DOHH2 (cell line): Measurements from ENCODE around the gene FXYD7.

ENCODE experiments used
- H3F3A ChIP-seq: fragments of 200-600 bp; sonication (generic), shearing (Covaris generic); 2 replicates; pipeline ENCODE4 v1.6.0; 2016; ENCODE audit warnings: antibody characterized with exemption, mild to moderate bottlenecking; ENCODE audit not compliant: control insufficient read depth, insufficient read depth
- H3K27ac ChIP-seq: fragments of 200-600 bp; sonication (generic); 2 replicates; pipeline ENCODE4 v1.5.1; 2014; ENCODE audit warnings: low read depth, mild to moderate bottlenecking, low read length, moderate library complexity
- H3K27me3 ChIP-seq: fragments of 200-600 bp; sonication (generic); 2 replicates; pipeline ENCODE4 v1.6.1; 2014; ENCODE audit warnings: mild to moderate bottlenecking, low read length, mixed read lengths; ENCODE audit not compliant: control insufficient read depth
- H3K36me3 ChIP-seq: fragments of 200-600 bp; sonication (generic); 2 replicates; pipeline ENCODE4 v1.6.1; 2014; ENCODE audit warnings: mild to moderate bottlenecking, low read length, moderate library complexity, mixed read lengths; ENCODE audit not compliant: control insufficient read depth
- H3K4me1 ChIP-seq: fragments of 200-600 bp; sonication (generic); 2 replicates; pipeline ENCODE4 v1.6.1; 2014; ENCODE audit warnings: mild to moderate bottlenecking, low read length, mixed read lengths; ENCODE audit not compliant: control insufficient read depth
- H3K4me2 ChIP-seq: fragments of 200-600 bp; sonication (generic); 2 replicates; pipeline ENCODE4 v1.6.0; 2014; ENCODE audit warnings: mild to moderate bottlenecking, low read length, moderate library complexity
- H3K4me3 ChIP-seq: fragments of 200-600 bp; sonication (generic); 2 replicates; pipeline ENCODE4 v1.5.1; 2014; ENCODE audit warnings: mild to moderate bottlenecking, low read length, mixed read lengths
- H3K79me2 ChIP-seq: fragments of 200-600 bp; sonication (generic); 2 replicates; pipeline ENCODE4 v1.6.1; 2014; ENCODE audit warnings: mild to moderate bottlenecking, low read length, mixed read lengths; ENCODE audit not compliant: control insufficient read depth
- H3K9me2 ChIP-seq: fragments of 200-600 bp; sonication (generic); replicated peaks from 2 replicates; pipeline ENCODE4 v1.6.1; 2014; ENCODE audit warnings: mild to moderate bottlenecking, low read length, mixed read lengths; ENCODE audit not compliant: control insufficient read depth
- H3K9me3 ChIP-seq: fragments of 200-600 bp; sonication (generic); 2 replicates; pipeline ENCODE4 v1.6.1; 2014; ENCODE audit warnings: antibody characterized with exemption, low read length, mixed read lengths; ENCODE audit not compliant: control insufficient read depth, insufficient read depth
- H4K20me1 ChIP-seq: fragments of 200-600 bp; sonication (generic); 2 replicates; pipeline ENCODE4 v1.6.0; 2014; ENCODE audit warnings: low read depth, mild to moderate bottlenecking, antibody characterized with exemption, low read length, moderate library complexity; ENCODE audit not compliant: control insufficient read depth, insufficient read depth
- EZH2phosphoT487 ChIP-seq: fragments of 200-600 bp; sonication (generic); IDR thresholded peaks from 2 replicates; pipeline ENCODE4 v1.6.1; 2017; ENCODE audit warnings: borderline replicate concordance, mild to moderate bottlenecking, antibody characterized with exemption, low read length, moderate library complexity, mixed read lengths
- TF ChIP-seq, protein P1 (sequence below): fragments of 200-600 bp; sonication (generic); IDR thresholded peaks from one replicate; pipeline ENCODE4 v1.5.1; 2014; ENCODE audit warnings: antibody characterized with exemption, mild to moderate bottlenecking, low read depth, low read length; ENCODE audit not compliant: poor library complexity, severe bottlenecking

The FXYD7 gene

DNA sequence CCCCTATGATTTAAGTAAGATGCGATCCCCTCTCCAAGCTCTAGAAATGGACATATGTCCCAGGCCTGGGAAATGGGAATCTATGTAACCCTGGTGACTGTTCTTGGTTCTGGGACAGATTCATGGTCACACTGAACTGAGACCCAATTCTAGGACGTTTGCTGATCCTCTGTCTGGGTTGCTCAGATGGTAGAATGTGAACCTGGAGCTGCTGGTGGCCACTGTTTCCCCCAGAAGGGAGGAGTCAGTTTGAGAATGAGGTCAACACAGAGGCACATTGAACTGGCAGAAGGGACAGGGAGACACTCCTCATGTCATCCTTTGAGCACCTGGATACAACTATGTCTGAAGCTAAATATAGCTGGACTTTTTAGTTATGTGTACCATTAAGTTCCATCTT, 56.4 kb downstream of the FXYD7 start:
- Histone ChIP-seq H3F3A (no peaks in the 10 kb centered on the region), H3K4me2 (no peak overlapping the region), H3K27me3 (peaks cover 22% of the 10 kb centered on the region), H3K9me2 (no peaks in the 10 kb centered on the region), H4K20me1 (no peaks in the 10 kb centered on the region), H3K9me3 (no peaks in the 10 kb centered on the region), H3K4me3 (no peak overlapping the region), H3K4me1 (peaks cover 7% of the 10 kb centered on the region), H3K79me2 (no peaks in the 10 kb centered on the region), H3K27ac (no peak overlapping the region), H3K36me3 (no peaks in the 10 kb centered on the region)
- no peak for TF ChIP-seq EZH2phosphoT487
- TF ChIP-seq, protein P1, sequence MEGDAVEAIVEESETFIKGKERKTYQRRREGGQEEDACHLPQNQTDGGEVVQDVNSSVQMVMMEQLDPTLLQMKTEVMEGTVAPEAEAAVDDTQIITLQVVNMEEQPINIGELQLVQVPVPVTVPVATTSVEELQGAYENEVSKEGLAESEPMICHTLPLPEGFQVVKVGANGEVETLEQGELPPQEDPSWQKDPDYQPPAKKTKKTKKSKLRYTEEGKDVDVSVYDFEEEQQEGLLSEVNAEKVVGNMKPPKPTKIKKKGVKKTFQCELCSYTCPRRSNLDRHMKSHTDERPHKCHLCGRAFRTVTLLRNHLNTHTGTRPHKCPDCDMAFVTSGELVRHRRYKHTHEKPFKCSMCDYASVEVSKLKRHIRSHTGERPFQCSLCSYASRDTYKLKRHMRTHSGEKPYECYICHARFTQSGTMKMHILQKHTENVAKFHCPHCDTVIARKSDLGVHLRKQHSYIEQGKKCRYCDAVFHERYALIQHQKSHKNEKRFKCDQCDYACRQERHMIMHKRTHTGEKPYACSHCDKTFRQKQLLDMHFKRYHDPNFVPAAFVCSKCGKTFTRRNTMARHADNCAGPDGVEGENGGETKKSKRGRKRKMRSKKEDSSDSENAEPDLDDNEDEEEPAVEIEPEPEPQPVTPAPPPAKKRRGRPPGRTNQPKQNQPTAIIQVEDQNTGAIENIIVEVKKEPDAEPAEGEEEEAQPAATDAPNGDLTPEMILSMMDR, result no peak

DNA sequence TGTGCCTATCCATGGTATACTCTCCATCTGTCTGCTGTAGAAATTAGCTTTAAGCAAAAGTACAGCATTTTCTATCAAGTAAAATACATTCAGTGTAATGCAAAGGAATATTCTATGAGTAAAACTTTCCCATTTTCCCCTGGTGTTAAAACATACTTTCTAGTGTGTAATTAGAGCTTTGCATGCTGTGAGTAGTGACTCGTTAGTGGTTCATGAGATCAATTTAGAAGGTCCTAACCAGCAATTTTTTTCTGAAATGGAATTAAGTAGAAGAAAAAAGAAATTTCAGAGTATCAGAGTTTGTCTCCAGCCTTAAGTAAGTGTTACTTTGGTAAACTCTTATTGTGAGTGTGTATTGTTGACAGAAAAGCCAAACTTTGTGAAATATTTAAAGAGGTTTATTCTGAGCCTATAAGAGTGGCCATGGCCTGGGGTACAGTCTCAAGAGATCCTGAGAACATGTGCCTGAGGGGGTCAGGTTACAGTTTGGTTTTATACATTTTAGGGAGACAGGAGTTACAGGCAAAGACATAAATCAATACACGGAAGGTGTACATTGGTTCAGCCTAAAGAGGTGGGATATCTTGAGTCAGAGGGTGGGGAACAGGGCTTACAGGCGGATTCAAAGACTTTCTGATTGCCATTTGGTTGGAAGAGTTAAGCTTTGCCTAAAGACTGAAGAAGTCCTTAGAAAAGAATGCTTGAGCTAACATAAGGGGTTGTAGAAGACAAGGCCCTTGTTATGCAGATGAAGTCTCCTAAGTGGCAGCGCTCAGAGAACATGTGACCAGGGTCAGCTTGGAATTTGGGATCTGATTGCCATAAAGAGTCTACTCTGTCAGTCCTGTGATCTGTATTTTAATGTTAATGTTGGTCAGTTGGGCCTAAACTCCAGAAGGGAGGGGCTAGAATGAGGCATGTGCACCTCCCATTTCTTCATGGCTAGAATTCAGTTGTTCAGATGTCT, 60.0 kb downstream of the FXYD7 start:
- Histone ChIP-seq H3K4me3 (no peak overlapping the region), H3K4me2 (no peak overlapping the region), H3K9me2 (no peaks in the 10 kb centered on the region), H3K9me3 (no peaks in the 10 kb centered on the region), H3K27ac (no peak overlapping the region), H3K27me3 (peaks cover 9% of the 10 kb centered on the region), H3K36me3 (peaks cover 3% of the 10 kb centered on the region; the same call in 1 of the 2 replicates), H3F3A (peaks cover 17% of the 10 kb centered on the region), H3K4me1 (peaks cover 42% of the 10 kb centered on the region), H4K20me1 (no peaks in the 10 kb centered on the region), H3K79me2 (no peaks in the 10 kb centered on the region)
- no peak for TF ChIP-seq EZH2phosphoT487
- TF ChIP-seq, protein P1, result no peak
